ENCODE data around the gene ARHGEF3.
"Not testable (repeated sequence)": the region's sequence is repeated elsewhere in the genome, so short reads cannot be mapped to it uniquely, and the experiment has no call there.

Gene ARHGEF3

GRCh38 chr3:56780936-56781335 lies 20.8 kb downstream of the ARHGEF3 start:
- no peak overlapping the region for H3K4me3 ChIP-seq (ENCODE audit: low read length)
- no peak for DNase-seq (ENCODE audit: low read depth, low spot score)

GRCh38 chr3:56778893-56779292 lies 22.9 kb downstream of the ARHGEF3 start:
- H3K4me3 ChIP-seq (ENCODE audit: low read length), result no peak overlapping the region
- DNase-seq (ENCODE audit: low read depth, low spot score), result no peak

DNA sequence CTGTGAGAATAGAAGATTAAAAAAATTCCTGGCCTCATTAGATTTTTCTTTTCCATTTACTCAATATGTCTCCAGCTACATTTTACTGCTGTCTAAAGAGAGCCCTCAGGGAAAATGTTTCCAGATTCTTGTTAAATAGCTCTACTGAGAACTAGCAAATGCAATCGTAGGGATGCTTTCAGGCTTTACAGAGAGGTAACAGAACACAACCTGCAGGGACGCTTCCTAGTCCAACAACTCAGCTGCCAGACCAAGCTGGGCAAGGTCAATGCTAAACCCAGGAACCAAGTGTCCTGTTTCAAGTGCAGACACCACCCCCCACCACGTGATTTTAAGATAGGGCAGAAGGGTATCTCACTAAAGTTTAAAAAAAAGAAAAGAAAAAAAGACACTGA lies 25.2 kb downstream of the ARHGEF3 start:
- no peak overlapping the region for H3K4me3 ChIP-seq (ENCODE audit: low read length)
- no peak for DNase-seq (ENCODE audit: low read depth, low spot score)

DNA sequence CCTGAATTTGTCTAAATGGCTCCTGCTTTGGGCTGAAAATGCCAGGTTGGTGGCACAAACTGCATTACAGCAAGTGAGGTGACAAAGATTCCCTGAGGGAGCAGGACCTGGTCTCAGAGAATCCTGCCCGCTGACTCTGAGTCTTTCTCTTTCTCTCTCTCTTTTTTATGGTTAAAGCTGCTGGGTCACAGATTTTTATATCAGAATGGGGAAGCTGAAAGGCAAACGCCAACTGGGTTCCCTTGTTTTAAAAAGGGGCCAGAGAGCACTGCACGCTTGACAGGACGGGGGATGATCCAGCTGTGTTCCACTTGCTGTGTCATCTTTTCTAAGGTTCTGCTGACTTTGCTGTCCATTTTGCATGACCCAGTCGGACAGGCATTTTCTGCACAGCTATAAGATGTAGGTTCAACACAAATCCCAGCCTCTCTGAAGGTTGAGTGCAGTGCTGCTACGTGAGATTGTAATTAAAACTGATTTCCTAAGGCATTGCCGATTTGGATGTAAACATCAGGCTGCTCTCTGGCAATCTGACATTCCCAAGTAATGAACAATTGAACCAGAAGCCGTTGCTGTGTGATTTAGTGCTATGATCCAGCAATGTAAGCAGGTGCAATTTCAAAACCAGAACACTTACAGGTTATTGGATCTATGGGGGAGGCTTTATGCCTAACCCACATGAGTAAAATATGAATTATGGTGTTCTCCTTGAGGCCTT lies 25.8 kb downstream of the ARHGEF3 start:
- no peak for DNase-seq (ENCODE audit: low read depth, low spot score)
- H3K4me3 ChIP-seq (ENCODE audit: low read length), result no peak overlapping the region

DNA sequence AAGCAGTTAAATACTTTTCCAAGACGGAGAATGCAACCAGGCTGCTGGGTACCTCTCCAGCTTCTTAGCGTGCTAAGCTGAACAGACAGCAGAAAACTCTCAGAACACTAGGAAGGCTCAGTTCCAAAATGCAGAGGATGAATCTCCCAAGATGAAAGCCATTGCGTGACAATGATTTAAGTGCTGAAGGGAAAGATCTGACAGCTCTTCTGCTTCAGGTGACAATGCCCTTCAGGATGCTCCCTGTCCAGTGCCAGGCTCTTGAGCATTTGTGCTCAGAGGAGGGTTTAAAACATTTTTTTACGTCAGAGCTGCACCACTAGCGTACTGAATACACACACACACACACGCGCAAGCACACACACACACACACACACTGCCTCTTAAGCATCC lies 26.3 kb downstream of the ARHGEF3 start:
- no peak for DNase-seq (ENCODE audit: low read depth, low spot score)
- H3K4me3 ChIP-seq (ENCODE audit: low read length), result no peak overlapping the region

- DNase-seq (ENCODE audit: low read depth, low spot score), result no peak
- no peak overlapping the region for H3K4me3 ChIP-seq (ENCODE audit: low read length)
Observed at GRCh38 chr3:56773986-56774385, 27.8 kb downstream of the ARHGEF3 start.

- no peak for DNase-seq (ENCODE audit: low read depth, low spot score)
- no peak overlapping the region for H3K4me3 ChIP-seq (ENCODE audit: low read length)
Observed at GRCh38 chr3:56772952-56773938, 28.5 kb downstream of the ARHGEF3 start.

DNA sequence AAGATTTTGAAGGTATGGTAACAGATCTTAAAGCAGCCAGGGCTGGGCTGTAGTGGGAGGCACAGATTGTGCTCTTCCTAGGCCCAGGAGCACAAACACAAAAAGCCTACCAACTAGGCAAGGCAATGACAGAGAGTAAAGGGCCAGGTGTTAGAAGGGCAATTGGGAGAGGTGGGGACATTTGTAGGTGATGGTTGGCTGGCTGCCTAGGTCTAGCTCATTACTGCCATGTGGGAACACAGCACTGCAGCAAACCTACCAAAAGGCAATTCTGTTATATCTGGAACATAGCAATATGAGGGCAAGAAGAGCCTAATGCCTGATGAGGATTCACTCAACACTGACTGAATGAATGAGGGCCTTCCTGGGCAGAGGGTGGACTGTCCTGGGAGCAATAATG lies 30.4 kb downstream of the ARHGEF3 start:
- no peak overlapping the region for H3K4me3 ChIP-seq (ENCODE audit: low read length)
- DNase-seq (ENCODE audit: low read depth, low spot score), result no peak

DNA sequence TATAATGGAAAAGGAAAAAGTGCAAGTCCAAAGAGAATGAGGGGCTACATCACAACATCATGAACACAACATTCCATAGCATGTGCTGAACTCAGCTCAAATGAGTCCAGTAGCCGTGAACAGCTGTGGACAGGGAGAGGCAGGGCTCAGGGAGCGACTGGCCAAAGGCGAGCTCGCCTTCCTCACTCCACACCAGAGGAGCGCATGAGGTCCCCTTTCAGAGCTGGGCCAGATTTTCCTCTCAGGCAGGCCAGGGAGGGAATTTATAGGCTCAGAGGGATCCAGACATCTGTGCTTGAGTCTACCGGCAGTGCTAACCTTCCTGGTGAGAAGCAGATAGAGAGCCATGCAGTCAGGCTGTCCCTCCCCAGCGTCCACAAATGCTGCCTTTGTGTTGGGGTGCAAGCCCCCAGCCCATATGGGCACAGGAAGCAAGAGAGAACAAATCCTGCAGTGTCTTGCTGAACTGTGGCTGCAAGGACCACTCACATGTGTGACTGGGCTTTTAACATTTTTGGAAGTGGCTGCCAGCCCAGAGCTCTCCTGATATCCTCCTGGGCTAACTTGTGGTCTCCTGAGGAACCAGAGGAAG lies 32.5 kb downstream of the ARHGEF3 start:
- no peak overlapping the region for H3K4me3 ChIP-seq (ENCODE audit: low read length)
- DNase-seq (ENCODE audit: low read depth, low spot score), result no peak

GRCh38 chr3:56764904-56765547 lies 36.7 kb downstream of the ARHGEF3 start:
- no peak overlapping the region for H3K4me3 ChIP-seq (ENCODE audit: low read length)
- DNase-seq (ENCODE audit: low read depth, low spot score), result no peak

DNA sequence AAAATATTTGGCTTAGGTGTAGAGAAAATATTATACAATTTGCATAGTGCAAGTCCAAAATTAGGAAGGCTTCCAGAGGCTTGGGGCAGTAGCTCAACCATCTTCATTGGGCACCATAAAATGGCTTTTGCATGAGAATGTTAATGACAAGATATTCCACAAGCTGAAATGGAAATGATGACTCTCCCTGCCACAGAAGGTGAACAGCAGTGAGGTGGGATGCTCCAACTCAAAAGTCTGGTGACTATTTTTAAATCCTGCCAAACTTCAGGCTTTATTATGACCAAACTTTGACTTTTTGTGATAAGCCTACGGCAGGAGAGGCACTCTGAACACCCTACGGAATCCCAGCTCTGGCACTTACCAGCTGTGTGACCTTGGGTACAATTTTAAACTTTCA lies 37.6 kb downstream of the ARHGEF3 start:
- DNase-seq (ENCODE audit: low read depth, low spot score), result no peak
- H3K4me3 ChIP-seq (ENCODE audit: low read length), result no peak overlapping the region

DNA sequence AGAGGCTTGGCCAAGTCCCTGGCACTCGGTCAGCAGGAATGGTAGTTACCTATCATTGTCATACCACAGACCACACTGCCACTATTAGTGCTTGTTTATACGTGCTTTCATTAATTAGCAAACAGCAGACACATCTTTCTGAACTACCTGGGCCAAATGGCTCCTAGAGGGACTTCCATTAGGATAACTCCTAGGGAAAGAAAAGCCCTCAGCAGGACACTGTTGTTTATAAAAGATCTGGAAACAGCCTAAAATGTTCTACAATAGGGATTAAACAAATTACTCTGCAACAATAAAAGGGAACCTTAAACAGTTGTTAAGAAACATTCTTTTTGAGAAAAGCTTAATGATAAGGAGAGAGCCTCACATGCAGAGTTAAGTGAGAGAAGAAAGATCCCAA lies 38.5 kb downstream of the ARHGEF3 start:
- DNase-seq (ENCODE audit: low read depth, low spot score), result no peak
- H3K4me3 ChIP-seq (ENCODE audit: low read length), result no peak overlapping the region

DNA sequence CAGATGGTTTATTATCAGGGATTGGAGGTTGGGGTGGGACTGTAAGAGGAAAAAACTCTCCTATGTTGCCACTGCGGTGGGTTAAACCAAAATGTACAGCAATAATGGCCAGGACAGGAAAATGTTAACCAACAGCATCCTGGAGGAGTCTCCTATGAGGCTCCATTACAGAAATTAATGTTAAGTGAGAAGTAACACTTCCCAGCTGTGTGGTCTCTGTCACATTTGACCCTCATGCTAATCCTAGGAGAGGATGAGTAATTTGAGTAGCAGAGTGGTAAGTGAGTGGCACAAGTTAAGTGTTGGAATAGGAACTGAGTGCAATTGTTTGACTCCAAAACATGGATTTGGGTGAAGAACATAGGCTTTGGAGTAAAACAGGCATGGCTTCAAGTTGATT lies 39.0 kb downstream of the ARHGEF3 start:
- DNase-seq (ENCODE audit: low read depth, low spot score), result no peak
- H3K4me3 ChIP-seq (ENCODE audit: low read length), result no peak overlapping the region

DNA sequence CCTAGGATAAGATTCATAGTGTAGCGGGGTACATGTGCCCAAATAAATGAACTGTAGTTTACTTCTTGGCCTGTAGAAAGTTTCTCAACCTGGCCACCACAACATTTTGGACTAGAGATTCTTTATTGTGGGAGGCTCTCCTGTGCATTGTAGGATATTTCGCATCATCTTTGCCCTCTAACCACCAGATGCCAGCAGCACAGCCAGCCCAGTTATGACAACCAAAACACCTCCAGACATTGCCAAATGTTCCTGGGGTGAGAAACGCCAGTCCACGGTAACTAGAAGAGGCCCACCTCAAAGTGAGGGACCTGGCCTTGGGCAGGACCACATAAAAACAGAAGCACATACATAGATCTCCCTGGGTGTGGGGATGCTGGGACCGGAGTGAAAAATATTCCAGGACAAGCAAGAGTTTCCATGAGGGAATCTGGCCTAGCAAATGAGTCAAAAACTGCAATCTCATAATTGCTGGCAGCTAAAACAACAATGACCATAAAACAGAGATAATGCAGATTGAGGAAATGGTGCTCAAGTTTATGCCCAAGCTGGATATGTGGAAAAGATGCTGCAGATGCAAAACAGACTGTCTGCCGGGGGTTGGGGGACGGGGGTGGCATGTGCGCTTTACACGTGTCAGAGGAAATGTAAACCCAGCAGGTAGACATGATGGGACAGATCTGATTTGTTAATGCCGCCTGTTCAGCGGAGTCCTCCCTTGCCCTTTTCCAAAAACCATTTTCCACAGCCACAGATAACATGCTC lies 39.7 kb downstream of the ARHGEF3 start:
- DNase-seq (ENCODE audit: low read depth, low spot score), result no peak
- H3K4me3 ChIP-seq (ENCODE audit: low read length), result no peak overlapping the region

GRCh38 chr3:56761023-56761422 lies 40.7 kb downstream of the ARHGEF3 start:
- H3K4me3 ChIP-seq (ENCODE audit: low read length), result no peak overlapping the region
- no peak for DNase-seq (ENCODE audit: low read depth, low spot score)

GRCh38 chr3:56759532-56759931 lies 42.2 kb downstream of the ARHGEF3 start:
- no peak overlapping the region for H3K4me3 ChIP-seq (ENCODE audit: low read length)
- no peak for DNase-seq (ENCODE audit: low read depth, low spot score)

DNA sequence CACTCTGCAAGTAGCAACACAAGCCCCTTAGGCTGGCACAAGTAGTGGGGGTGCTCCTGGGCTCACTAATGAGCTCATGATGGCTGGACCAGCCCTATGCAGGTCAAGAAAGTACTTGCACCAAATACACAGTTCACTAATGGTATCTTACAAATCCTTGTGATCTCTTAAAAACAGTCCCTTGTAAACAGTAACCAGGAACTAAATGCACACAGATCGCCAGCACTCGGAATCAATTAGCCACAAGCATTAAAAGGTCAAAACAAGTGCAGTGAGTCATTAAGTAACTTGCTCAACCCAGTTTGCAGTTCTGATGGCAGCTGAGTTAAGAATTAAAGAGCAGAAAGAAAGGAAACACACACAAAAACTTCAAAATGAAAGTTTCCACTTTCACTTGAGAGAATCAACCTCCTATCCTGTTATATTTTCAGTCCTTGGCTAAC lies 43.2 kb downstream of the ARHGEF3 start:
- no peak for DNase-seq (ENCODE audit: low read depth, low spot score)
- H3K4me3 ChIP-seq (ENCODE audit: low read length), result no peak overlapping the region

DNA sequence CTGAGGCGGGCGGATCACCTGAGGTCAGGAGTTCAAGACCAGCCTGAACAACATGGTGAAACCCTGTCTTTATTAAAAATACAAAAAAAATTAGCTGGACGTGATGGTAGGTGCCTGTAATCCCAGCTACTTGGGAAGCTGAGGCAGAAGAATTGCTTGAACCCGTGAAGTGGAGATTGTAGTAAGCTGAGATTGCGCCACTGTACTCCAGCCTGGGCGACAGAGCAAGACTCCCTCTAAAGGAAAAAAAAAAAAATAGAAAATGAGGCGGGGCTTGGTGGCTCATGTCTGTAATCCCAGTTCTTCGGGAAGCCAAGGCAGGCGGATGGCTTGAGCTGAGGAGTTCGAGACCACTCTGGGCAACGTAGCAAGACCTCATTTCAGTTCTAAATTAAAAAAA lies 43.7 kb downstream of the ARHGEF3 start:
- DNase-seq (ENCODE audit: low read depth, low spot score), result not testable (repeated sequence)

More for the DNA sequence above, 43.7 kb downstream of the ARHGEF3 start:
- not testable (repeated sequence) for H3K4me3 ChIP-seq (ENCODE audit: low read length)

All from Jurkat, Clone E6-1 (cell line).